M059J (cell line): Measurements from ENCODE around the gene BTK. TPM values are rescaled to one million over a fixed set of nuclear protein-coding genes. Genes with fewer than 3 reads are reported as not detected.

ENCODE experiments used
- DNase-seq: peaks from one replicate; pipeline ENCODE4 v3.0.0-alpha.2; 2012; ENCODE audit warnings: low read depth
- total RNA-seq: library from RNA; depleted of rRNA; stranded (reverse); fragments of >200 nt; shearing (Covaris generic); gene quantifications from 2 replicates; pipeline ENCODE4 v1.2.3, GENCODE V29; 2014; rRNA removed

Gene BTK
- 0.05 TPM in 1 of 2 replicates, not detected in the other for total RNA-seq

DNA sequence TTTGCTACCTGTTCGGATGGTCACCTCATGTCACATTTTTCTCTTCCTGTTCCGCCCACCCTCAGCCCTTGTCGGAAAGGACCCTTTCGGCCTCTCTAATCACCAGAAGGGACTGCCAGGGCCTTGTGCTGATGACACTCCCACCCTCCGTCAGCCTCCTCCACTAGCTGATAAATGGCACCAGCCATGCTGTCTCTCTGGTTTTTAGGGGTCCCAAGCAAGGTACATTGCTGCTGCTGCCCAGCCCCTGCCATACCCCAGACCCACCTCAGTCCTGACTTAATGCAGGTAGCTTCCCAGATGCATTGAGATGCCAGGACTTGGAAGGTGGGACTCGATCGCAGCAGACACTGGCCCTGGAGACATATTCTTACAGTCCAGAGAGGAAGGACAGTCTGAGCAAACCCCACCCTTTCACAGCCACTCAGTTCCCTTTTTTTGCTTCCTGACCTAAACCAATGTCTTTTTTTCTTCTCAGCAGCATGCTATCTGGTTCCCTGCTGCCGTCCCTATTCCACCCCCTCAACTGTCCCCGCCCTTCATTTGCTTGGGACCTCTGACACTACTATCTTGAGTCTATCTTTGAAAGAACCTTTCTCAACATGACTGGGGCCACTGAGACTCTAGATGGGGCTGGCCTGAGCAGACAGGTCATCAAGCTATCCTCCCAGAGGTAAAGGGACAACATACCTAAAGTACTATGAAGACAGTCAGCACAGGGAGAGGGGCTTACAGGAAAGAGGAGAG lies at the start of gene BTK:
Gene BTK (minus strand): TSS at position 397 of the 747 bp plus-strand sequence. CDS start 10,907 bp downstream, outside the sequence.
- DNase-seq = no peak

- DNase-seq = peak; percentile 73
Measured at GRCh38 chrX:101430457-101431078, 44.6 kb upstream of the BTK start.

DNA sequence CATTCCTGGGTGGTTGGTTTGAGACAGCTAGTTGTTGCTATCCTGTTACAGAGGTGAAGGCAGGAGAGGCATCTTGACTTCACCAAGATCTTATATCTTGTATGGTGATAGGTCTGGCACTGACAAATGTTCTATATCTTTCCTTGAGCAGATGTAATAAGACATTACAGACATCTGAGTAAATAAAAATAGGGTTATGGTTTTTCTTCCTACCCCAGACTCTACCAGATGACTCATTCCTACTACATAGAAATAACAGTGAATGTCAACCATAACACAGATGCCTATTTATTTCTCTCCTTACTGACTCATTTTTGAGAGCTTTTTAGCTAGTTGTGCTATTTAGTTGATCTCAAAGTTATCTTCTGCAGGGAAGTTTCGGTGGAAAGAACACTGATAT lies 43.9 kb upstream of the BTK start:
- peak; percentile 69 for DNase-seq

DNA sequence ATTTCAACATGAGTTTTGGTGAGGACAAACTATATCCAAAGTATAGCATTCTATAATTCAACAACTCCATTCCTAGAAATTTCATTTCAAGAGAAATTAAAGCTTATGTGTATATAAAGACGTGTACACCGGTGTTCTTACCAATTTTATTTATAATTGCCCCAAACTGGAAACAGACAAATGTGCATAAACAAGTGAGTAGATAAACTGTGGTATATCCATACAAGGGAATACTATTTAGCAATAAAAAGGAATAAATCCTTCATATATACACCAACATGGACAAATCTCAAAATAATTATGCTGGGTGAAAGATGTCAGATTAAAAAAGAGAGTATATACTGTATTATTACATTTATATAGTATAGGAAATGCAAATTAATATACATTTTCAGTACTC lies 42.0 kb upstream of the BTK start:
- no peak for DNase-seq

DNA sequence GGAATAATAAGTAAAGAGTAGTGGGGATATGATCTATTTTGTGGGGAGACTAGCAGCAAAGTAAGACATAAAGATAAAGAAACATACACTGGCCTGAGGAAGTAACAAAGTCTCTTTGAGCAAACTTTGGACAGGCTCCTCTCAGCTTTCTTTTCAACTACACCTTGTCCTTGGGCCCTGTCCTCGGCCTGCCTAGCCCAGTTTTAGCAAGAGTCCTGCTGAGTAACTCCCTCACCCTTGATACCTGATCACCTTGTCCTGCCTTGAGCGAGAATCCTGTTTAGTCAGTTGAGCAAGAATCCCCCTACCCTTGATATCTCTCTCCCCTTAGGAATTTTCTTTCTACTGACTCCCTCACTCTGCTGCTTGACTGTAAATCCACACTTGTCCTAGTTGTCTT lies 33.5 kb upstream of the BTK start:
- no peak for DNase-seq

DNA sequence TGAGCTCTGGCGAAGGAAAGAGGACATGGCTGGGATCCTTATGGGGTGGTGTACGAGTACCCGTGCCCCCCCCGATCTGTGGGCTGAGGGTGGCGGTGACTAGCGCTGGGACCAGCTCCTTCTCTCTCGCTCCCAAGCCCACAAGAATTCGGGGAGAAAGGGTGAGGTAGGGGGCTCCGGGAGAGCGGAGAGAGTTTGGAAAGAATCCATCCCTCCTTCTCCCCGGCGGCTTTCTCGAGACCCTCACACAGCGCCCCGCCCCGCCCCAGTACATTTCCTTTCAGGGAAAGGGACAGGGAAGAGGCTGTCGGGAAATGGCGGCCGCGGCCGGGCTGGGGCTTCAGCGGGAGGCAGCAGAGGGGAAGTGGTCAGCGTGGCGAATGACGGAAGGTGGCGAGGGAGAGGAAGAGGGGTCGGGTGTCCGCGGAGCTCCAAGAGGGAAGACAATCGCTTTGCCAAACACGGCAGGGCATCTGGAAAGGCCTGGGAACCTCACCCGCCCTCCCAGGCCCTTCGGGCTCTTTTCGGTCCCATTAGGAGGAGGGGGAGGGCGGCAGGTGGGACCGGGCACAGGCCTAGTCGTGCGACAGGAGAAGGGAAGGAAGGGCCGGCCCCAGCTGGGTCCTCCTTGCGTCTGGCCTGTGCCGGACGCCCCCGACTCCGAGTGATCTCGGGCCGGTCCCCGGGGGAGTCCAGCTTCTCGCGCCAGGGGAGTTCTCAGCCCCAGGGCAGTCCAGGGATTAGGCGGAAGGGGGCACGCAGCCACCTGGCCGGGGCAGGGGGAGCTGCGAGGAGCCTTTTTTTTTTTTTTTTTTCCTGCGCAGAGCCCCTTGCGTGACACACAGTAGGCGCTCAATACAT lies 32.2 kb upstream of the BTK start:
- peak; percentile 49 for DNase-seq

DNA sequence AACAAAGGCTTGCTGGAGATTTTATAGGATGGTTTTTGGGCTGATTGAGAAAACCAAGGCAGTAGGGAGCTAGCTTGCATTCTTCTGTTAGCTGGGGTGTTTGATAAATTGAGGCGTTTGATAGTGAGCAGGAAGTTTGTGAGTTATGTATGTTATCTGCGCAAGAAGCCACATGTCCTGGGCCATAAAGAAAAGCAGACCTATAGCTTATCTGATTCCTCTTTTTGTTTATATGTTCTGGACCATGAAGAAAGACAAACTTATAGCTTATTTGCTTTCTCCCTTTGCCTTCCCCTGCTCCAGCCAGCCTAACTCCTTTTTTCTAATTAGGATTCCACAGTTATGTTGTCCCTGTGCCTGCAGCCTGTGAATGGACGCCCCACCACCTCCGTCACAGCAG lies 31.2 kb upstream of the BTK start:
- DNase-seq = no peak

DNA sequence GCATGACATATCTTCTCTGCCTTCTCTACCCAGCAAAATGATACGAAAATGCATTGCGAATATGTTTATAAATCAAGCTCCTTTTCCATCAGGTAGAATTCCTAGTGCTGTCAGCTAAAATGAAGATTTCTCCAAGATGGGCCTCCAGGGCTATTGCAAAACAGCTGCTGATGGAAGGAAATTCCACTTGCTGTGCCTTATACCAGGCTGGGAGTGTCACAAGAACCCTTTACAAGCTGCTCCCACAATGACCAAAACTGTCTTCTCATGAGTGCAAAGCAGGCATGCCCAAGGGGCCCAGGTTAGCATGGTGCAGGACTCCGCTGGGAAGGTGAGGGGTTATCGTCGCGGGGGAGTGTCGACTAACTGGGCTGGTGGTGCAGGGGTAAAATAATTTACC lies 30.7 kb upstream of the BTK start:
- DNase-seq = no peak

GRCh38 chrX:101415180-101416145 lies 29.5 kb upstream of the BTK start:
- DNase-seq = peak; percentile 80

GRCh38 chrX:101411984-101412383 lies 26.0 kb upstream of the BTK start:
- no peak for DNase-seq

DNA sequence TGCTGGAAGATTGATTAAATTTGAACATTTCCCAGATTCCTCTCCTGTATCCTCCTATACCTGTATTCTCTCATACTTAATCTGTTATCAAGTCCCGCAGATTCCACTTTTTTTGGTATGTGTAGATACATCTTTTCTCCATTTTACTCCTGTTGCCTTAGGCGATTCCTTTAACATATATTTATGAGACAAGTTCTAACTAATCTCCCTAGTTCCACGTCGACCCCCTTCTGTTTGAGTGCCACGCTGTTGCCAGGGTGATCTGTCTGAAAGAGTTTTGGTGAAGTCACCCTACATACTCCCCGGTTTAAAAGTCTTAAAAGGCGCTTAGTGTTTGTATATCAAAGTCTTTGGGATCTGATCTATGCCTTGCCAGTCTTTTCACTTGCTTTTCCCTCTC lies 24.5 kb upstream of the BTK start:
- no peak for DNase-seq

GRCh38 chrX:101409043-101409442 lies 23.1 kb upstream of the BTK start:
- DNase-seq = no peak

- no peak for DNase-seq
Measured at GRCh38 chrX:101408532-101408841, 22.5 kb upstream of the BTK start.

GRCh38 chrX:101407748-101408531 lies 21.9 kb upstream of the BTK start, which contains the start of the genes GLA and HNRNPH2:
TSS of gene GLA (minus strand) at chrX:101407925. CDS start at chrX:101407903, 22 bp downstream.
TSS of gene HNRNPH2 (plus strand) at chrX:101408222. CDS start at chrX:101411989, 3,767 bp downstream.
- peak; percentile 99 for DNase-seq

DNA sequence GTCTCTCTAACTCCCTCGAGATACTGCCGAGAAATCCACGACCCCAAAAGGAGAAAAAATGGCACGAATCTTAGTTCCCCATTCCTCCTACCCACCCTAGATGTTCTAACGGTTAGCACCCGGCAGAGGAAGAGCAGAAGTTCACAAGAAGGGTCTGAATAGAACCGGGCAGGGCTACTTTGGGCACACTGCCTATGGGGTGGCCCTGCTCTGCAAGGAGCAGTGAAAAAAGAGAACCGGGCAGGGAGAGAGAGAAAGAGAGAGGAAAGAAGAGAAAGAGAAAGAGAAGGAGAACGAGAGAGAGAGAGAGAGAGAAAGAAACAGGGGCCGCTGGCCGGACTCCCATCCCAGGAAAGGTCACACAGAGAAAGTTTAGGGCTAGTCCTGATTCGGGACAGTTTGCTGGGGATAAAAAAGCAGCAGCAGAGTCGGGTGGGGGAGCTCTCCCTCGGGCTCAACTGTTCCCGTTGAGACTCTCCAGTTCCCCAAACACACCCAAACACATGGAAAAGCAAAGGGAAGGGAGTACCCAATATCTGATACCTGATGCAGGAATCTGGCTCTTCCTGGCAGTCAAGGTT lies 21.3 kb upstream of the BTK start:
- DNase-seq = no peak

- DNase-seq = no peak
Measured at GRCh38 chrX:101399825-101400224, 13.8 kb upstream of the BTK start.

- DNase-seq = no peak
Measured at GRCh38 chrX:101398694-101399093, 12.7 kb upstream of the BTK start.

DNA sequence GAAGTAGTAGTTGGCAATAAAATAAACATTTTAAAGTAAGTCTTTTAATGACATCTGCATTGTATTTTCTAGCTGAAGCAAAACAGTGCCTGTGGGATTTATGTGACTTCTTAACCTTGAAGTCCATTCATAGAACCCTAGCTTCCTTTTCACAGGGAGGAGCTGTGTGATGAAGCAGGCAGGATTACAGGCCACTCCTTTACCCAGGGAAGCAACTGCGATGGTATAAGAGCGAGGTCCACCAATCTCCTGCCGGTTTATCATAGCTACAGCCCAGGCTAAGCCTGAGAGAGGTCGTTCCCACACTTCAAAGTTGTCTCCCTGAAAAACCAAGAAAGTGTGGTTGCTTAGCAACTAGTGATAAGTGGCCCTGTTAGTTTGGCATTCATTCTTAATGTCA lies 11.8 kb upstream of the BTK start:
- peak; percentile 61 for DNase-seq

GRCh38 chrX:101395789-101396188 lies 9.8 kb upstream of the BTK start:
- DNase-seq = no peak

- DNase-seq = no peak
Measured at GRCh38 chrX:101394372-101394771, 8.4 kb upstream of the BTK start.
